Gastroesophageal sphincter (tissue), 4 donors: ENCODE data around the gene LIMCH1. TPM values are rescaled to one million over a fixed set of nuclear protein-coding genes. Genes with fewer than 3 reads are reported as not detected.

ENCODE experiments used
- ATAC-seq: fragments of 150-250 bp; one replicate; pipeline ENCODE4 v1.9.1; 2016; ENCODE audit warnings: mild to moderate bottlenecking, moderate library complexity
- H3K27ac ChIP-seq, 4 donors: fragments of 200-600 bp; sonication (generic) in 3 of 4; 1 replicate in 3 of 4; 2 replicates in 1 of 4; pipeline ENCODE4 v1.5.1; 2016 to 2019
- H3K27me3 ChIP-seq: fragments of 200-600 bp; sonication (generic); one replicate; pipeline ENCODE4 v1.5.1; 2019
- H3K36me3 ChIP-seq, 2 donors: fragments of 200-600 bp; sonication (generic); one replicate each; pipeline ENCODE4 v1.5.1; 2019; ENCODE audit warnings: control low read depth in 1 of 2
- H3K4me1 ChIP-seq, 3 donors: fragments of 200-600 bp; sonication (generic); 1 replicate in 2 of 3; 2 replicates in 1 of 3; pipeline ENCODE4 v1.5.1; 2016 to 2019; ENCODE audit warnings: control low read depth in 2 of 3
- H3K4me3 ChIP-seq, 2 donors: fragments of 200-600 bp; sonication (generic); one replicate each; pipeline ENCODE4 v1.5.1; 2019; ENCODE audit warnings: mild to moderate bottlenecking in 1 of 2, moderate library complexity in 1 of 2
- H3K9me3 ChIP-seq, 3 donors: fragments of 200-600 bp; sonication (generic); one replicate each; pipeline ENCODE4 v1.5.1; 2017 to 2019; ENCODE audit warnings: control low read depth in 2 of 3
- EP300 ChIP-seq: sonication (generic); formaldehyde crosslinking; IDR thresholded peaks from one replicate; pipeline ENCODE4 v1.6.1; 2017; ENCODE audit warnings: antibody characterized with exemption, mild to moderate bottlenecking
- POLR2A ChIP-seq, 2 donors: fragments of 450-650 bp; IDR thresholded peaks; one replicate each; pipeline ENCODE4 v1.6.1; 2017; ENCODE audit warnings: antibody characterized with exemption in 2 of 2, mild to moderate bottlenecking in 2 of 2, moderate library complexity in 1 of 2
- POLR2AphosphoS5 ChIP-seq: sonication (generic); formaldehyde crosslinking; IDR thresholded peaks from one replicate; pipeline ENCODE4 v1.6.1; 2017; ENCODE audit warnings: antibody characterized with exemption
- WGBS, 2 donors: methylation state at CpG; one replicate each; pipeline ENCODE4 v1.1.5; 2018; ENCODE audit warnings: low coverage in 1 of 2; 5-methylcytosine and 5-hydroxymethylcytosine counted together
- total RNA-seq, 4 donors: library from RNA; depleted of rRNA; stranded (reverse); fragments of >200 nt; gene quantifications; one replicate each; pipeline ENCODE4 v1.1.0, GENCODE V29; 2016
- TF ChIP-seq, protein P1 (sequence below), 4 experiments: fragments of 200-600 bp in 2 of 4; fragments of 450-650 bp in 2 of 4; sonication (generic) in 1 of 4; IDR thresholded peaks; one replicate each; pipeline ENCODE4 v1.5.1; 2017 to 2019; ENCODE audit warnings: antibody characterized with exemption in 4 of 4, mild to moderate bottlenecking in 2 of 4, moderate library complexity in 2 of 4

The LIMCH1 gene
- total RNA-seq, 4 donors from 2014 or later, result 9.8 to 82.9 (median 63.1) TPM

DNA sequence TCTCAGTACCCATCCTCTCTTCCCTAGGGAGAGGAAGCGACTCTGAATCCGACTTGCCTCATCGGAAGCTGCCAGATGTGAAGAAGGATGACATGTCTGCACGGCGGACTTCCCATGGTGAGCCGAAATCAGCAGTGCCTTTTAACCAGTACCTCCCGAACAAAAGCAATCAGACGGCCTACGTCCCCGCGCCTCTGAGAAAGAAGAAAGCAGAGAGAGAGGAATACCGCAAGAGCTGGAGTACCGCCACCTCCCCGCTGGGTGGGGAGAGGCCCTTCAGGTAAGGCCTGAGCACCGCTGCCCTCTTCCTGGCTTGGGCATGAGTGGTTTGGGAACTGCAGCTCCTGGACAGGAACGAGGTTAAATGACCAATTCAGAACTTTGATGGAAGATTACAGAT lies 81.2 kb downstream of the LIMCH1 start:
- TF ChIP-seq POLR2A (IDR thresholded peaks at IDR 0.05), result no peak
- TF ChIP-seq EP300, result no peak
- TF ChIP-seq, protein P1, sequence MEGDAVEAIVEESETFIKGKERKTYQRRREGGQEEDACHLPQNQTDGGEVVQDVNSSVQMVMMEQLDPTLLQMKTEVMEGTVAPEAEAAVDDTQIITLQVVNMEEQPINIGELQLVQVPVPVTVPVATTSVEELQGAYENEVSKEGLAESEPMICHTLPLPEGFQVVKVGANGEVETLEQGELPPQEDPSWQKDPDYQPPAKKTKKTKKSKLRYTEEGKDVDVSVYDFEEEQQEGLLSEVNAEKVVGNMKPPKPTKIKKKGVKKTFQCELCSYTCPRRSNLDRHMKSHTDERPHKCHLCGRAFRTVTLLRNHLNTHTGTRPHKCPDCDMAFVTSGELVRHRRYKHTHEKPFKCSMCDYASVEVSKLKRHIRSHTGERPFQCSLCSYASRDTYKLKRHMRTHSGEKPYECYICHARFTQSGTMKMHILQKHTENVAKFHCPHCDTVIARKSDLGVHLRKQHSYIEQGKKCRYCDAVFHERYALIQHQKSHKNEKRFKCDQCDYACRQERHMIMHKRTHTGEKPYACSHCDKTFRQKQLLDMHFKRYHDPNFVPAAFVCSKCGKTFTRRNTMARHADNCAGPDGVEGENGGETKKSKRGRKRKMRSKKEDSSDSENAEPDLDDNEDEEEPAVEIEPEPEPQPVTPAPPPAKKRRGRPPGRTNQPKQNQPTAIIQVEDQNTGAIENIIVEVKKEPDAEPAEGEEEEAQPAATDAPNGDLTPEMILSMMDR (IDR thresholded peaks at IDR 0.05), result no peak
- TF ChIP-seq POLR2AphosphoS5, result no peak
- Histone ChIP-seq H3K27me3 (no peaks in the 10 kb centered on the region), H3K4me1 (peaks cover 0 to 9% (median 0%) of the 10 kb centered on the region in 3 donors), H3K9me3 (no peaks in the 10 kb centered on the region), H3K36me3 (peaks cover 0 to 22% of the 10 kb centered on the region in 2 donors), H3K4me3 (no peak overlapping the region), H3K27ac (no peak overlapping the region)
- 82% methylated on average over 11 of the region's 16 CpGs; no CpG with 5 or more reads in 1 of the 2 donors for WGBS, 2 donors
- ATAC-seq, result no peak

DNA sequence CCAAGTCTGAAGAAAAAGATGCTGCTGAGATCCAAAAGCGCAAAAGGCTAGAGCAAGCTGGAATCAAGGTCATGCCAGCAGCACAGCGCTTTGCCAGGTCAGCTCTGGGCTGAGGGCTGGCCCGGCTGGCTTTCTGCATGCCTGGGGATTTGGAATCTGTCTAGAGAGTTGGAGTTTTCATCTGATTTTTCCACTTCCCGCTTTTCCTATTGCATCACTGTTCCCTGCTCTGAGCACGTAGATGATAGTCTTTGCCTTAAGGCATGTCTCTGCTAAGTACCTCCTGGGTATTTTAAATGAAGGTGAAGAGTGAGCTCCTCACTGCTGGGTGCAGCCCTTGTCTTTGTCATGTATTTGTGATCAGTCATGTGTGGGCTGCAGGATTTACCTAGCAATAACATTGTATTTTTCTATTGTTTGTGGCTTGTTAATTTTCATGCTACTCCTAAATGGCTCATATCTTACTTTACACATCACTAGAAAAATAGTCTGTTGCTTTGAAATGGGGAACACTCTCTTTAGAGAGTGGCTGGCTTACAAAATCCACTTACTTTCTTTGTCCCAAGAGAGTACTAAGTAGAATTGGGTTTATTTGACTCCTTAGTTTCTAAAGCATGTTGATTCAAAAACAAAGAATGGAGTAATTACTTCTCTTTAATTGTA lies 82.8 kb downstream of the LIMCH1 start:
- no peak for TF ChIP-seq POLR2A (IDR thresholded peaks at IDR 0.05)
- no peak for TF ChIP-seq EP300
- no peak for TF ChIP-seq POLR2AphosphoS5
- TF ChIP-seq, protein P1 (IDR thresholded peaks at IDR 0.05), result no peak
- H3K4me1 ChIP-seq, result peaks cover 0 to 21% (median 0%) of the 10 kb centered on the region in 3 donors
- no peak overlapping the region for H3K27ac ChIP-seq
- WGBS, 2 donors, result 85 to 94% methylated on average over 3 to 4 of the region's 5 CpGs
- ATAC-seq, result no peak
- peaks cover 0 to 22% of the 10 kb centered on the region in 2 donors for H3K36me3 ChIP-seq
- H3K4me3 ChIP-seq, result no peak overlapping the region
- H3K27me3 ChIP-seq, result no peaks in the 10 kb centered on the region
- no peaks in the 10 kb centered on the region for H3K9me3 ChIP-seq

GRCh38 chr4:41622787-41623186 lies 84.8 kb downstream of the LIMCH1 start:
- ATAC-seq, result no peak
- no peak overlapping the region for H3K4me3 ChIP-seq
- H3K27ac ChIP-seq, result no peak overlapping the region

DNA sequence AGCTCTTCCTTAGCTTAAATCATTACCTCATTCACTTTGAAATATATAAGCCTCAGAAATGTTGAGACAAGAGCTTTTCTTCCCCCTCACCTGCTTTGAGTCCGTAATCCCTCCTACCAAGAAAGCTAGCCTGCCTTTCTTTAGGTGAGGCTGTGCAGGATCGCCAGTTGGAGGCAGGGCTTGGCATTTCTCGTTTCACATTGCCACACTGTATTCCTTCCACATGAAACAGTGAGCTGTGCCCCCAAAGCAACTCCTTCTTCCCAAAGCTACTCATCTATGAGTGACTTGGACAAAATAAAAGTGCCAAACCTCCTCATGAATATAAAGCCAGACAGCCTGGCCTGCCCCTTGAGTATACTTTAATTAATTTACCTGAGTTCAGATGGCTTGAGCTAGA lies 86.8 kb downstream of the LIMCH1 start:
- Histone ChIP-seq H3K27me3 (no peaks in the 10 kb centered on the region), H3K4me1 (peaks cover 0 to 24% (median 0%) of the 10 kb centered on the region in 3 donors), H3K27ac (no peak overlapping the region), H3K9me3 (no peaks in the 10 kb centered on the region), H3K4me3 (no peak overlapping the region), H3K36me3 (peaks cover 0 to 10% of the 10 kb centered on the region in 2 donors)
- WGBS, 2 donors, result 75 to 100% methylated on average over 1 of the region's 3 CpGs
- ATAC-seq, result no peak
- TF ChIP-seq POLR2AphosphoS5, result no peak
- TF ChIP-seq, protein P1 (IDR thresholded peaks at IDR 0.05), result no peak
- TF ChIP-seq POLR2A (IDR thresholded peaks at IDR 0.05), result no peak
- TF ChIP-seq EP300, result no peak

More at GRCh38 chr4:41622787-41623186, 84.8 kb downstream of the LIMCH1 start:
- 62 to 78% methylated on average over 1 to 2 of the region's 2 CpGs for WGBS, 2 donors
- H3K36me3 ChIP-seq, result peaks cover 0 to 22% of the 10 kb centered on the region in 2 donors
- no peaks in the 10 kb centered on the region for H3K27me3 ChIP-seq
- TF ChIP-seq POLR2AphosphoS5 (no peak), POLR2A (IDR thresholded peaks at IDR 0.05) (no peak), EP300 (no peak)
- TF ChIP-seq, protein P1 (IDR thresholded peaks at IDR 0.05), result no peak
- H3K4me1 ChIP-seq, result peaks cover 0 to 24% (median 0%) of the 10 kb centered on the region in 3 donors
- no peaks in the 10 kb centered on the region for H3K9me3 ChIP-seq

- TF ChIP-seq, protein P1 (IDR thresholded peaks at IDR 0.05), result no peak
- no peak for TF ChIP-seq POLR2AphosphoS5
- no peak for TF ChIP-seq EP300
- TF ChIP-seq POLR2A (IDR thresholded peaks at IDR 0.05), result no peak
- H3K27me3 ChIP-seq, result no peaks in the 10 kb centered on the region
- H3K4me3 ChIP-seq, result no peak overlapping the region
- H3K9me3 ChIP-seq, result no peaks in the 10 kb centered on the region
- 57 to 83% methylated on average over 5 of the region's 5 CpGs for WGBS, 2 donors
- peaks cover 0 to 24% (median 0%) of the 10 kb centered on the region in 3 donors for H3K4me1 ChIP-seq
- peaks cover 0 to 4% of the 10 kb centered on the region in 2 donors for H3K36me3 ChIP-seq
- H3K27ac ChIP-seq, result no peak overlapping the region
- ATAC-seq, result no peak
Measured at GRCh38 chr4:41625531-41625930, 87.6 kb downstream of the LIMCH1 start.
